DMS114 treated with DMSO at 0.1 percent for 48 hours (cell line): ENCODE results near the gene IGBP1.
"Not testable (repeated sequence)": the region's sequence is repeated elsewhere in the genome, so short reads cannot be mapped to it uniquely, and the experiment has no call there.

ENCODE experiments used
- DNase-seq: peaks from one replicate; lab custom pipeline; 2025; ENCODE audit not compliant: unreplicated experiment; lab: John Stamatoyannopoulos, UW

Gene IGBP1

DNA sequence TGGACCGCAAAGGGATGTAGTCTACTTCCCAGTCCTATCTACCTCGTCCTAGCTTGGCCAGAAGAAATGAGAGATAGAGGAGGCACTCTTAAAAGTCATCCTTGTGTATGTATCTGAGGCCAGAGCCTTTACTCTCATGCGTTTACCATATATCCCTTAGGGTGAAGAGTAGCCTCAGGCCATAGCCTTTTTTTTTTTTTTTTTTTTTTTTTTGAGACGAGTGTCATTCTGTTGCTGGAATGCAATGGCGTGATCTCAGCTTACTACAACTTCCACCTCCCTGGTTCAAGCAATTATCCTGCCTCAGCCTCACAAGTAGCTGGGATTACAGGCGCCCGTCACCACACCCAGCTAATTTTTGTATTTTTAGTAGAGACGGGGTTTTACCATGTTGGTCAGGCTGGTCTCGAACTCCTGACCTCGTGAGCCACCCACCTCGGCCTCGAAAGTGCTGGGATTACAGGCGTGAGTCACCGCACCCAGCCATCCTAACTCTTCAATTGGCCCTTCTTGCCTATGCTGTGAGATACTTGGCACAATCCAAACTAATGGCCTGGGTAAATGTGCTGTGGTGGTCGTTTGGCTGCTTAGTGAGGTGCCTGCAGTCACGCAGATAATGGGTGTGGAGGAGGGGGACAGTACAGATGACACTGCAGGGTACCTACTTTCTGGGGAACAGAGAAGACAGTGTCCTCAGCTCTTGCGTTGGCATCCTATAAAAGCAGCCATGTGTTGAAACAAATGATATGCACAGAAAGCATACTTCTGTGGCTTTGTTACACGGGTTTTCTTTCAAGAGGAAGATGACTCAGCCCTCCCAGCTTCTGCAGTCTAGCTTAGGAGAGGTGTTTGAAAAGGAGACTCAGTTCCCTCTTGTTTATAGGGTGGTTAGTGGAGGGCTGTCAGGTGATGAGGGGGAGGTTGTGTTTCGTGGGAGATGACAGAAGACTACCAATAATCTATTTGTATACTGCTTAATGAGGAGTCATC lies 33.6 kb downstream of the IGBP1 start:
- no peak for DNase-seq

DNA sequence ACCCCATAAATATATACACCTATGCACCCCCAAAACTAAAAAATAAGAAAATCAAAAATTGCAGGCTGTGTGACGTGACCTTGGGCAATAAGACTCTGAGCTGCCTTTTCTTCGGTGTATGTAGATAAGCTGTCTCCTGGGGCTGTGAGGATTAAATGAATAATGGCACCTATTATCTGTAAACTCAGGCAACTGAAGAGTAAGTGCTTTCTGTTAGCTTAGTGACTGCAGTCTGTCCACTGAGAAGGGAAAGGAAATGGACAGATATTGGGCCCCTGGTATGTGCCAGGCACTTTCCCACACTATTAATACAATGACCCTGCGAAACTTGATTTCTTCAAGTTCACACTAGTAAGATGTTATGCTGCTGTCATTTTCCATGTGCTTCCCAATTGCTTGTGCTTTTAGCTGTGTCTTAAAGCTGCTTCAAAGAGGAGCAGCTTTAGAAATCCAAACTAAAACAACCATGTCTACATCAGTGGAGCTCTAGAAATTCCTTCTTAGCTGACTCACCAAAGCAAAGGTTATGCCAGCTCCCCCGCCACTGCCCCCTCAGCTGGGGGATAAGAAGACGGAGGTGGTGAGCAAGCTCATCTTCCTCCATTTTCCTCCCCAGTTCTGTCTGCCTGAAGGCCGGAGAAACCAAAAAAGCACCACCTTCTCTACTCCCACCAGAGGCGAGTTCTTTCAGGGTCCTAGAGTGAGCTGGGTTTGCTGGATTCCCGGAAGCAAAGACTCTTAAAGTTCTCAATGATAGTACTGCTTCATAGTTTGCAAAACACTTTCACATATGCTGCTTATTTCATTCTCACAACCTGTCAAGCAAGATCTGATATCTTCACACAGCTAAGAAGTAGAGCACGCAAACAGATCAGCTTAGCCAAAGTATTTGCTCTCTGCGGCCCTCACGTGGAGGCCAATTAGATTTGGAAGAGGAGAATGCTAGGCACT lies 35.3 kb downstream of the IGBP1 start:
- DNase-seq: no peak

DNA sequence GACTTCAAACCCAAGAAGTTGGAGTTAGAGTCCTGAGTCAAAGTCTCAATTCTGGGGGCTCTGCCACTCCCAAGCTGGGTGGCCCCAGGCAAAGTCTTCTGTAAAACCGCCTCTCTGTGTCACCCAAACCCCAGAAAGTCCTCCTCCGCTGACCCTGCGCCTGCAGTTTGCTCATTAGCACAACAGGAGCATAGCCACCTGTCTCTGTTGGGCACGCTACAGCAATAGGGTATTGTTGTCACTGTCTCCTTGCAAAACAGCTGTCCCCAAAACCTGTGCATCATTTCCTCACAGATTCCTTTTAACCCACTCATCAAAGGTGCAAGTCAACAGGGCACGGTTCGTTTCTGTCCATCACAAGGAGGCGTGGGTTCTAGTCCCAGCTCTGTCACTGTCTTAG lies 36.0 kb downstream of the IGBP1 start:
- no peak for DNase-seq

DNA sequence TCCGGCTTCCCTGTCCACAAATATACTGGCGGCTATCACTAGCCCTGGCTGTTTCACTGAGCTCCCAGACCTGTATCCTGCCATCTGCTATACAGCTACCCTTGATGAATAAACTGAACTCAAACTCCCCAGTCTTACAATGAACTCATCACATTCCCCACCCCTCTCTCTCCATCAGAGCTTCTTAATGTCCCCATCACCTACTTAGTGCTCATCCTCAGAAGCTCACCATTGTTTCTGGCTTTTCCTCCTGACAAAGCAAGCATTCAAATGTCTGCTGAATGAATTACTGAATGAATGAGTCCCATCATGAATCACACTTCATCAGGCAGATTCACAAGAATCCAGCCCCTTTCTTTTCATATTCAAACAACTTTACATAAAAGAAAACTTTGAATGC lies 38.4 kb downstream of the IGBP1 start:
- DNase-seq: no peak

DNA sequence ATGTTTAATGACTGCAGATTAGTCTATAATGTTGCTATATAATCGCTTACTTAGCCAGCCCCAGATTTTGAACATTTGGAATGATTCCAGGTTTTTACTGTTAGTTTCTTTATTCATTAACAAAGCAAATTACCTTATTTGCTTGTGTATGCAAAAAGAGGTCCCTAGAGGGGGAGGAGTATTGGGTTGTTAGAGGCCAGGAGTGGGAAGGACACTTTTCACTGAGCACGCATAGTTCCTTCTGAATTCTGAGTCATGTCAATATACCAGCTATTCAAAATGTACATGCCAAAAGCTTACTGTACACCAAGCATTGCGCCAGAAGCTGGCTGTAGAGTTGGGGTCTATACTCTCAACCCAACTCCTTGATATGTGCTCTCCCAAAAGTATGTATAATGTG lies 39.0 kb downstream of the IGBP1 start:
- DNase-seq: no peak

DNA sequence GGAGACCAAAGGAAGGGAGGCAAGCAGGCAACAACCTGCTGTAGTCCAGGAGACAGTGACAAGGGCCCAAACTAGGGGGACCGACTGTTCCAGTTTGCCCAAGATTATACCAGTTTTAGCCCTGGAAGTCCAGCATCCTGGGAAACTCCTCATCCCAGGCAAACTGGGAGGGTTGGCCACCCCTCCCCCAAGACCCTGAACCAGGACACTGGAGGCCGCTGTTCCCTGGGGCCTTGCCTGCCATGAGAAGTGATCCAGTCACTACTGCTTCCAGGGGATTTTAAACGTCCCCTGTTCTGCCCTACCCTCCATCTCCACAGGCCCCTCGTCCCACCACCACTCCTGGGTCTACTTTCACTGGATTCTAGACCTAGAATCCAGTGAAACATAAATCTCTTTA lies 39.7 kb downstream of the IGBP1 start:
- DNase-seq: no peak

DNA sequence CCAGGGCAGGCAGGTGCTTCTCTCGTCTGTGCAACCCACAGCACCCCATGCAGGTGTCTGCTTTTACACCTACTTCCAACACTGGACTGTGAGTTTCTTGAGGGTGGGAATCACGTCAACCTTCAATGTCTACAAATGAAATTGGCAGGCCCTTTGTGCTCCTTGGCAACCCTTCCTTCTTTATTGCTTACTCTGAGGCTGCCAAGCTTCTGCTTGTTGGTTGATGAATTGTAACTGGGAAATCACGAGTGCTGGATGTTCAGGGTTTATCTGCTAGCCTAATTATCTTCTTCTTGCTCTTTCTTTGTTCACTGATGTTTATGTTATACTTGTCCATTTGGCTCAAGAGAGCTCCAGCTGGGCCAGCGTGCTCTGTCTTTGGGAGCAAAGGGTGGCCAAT lies 41.5 kb downstream of the IGBP1 start:
- no peak for DNase-seq

DNA sequence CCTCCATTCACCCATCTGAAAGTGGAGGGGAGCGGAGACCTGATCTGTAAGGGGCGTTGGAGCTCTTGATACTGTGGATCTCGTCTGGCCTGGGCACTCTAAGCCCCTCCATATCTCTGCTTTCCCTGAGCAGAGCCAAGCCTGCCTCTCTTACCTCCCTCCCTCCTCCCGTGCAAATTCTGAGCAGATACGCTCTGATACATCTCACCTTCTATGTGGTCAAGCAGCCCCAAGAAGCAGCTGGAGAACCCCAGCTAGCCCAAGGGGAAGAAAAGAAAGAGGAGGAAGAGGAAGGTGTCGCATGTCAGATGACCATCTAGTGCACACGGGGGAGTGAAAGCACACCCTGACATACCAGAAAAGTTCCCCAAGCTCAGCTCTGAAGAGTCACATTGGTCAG lies 42.1 kb downstream of the IGBP1 start:
- DNase-seq: no peak

DNA sequence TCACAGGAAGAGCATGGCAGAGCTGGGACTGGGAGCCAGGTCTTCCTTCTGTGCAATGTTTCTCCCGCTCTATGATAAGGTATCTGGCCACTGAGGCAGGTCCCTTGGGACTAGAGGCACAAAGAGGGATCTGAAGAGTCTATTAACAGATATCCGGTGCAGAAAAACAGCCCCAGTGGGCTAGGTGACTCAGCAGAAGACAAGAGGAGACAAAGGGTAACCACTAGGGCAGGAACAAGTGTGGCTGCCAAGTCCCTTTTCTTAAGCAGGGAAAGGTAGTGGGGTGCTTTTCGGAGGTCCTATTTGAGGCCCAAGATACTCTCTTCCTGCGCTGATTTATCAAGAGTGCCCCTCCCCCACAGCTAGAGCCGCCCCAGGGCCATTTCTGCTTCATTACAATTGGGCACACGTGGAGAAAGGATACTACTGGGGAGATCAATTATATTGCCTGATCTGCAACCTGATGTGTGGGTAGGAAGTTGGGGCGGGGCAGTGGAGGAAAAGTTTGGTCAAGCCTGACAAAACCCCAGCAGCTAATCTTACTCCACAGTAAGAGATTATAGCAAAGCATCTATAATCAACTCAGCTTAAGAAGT lies 43.8 kb downstream of the IGBP1 start, which contains the start of gene DGAT2L6:
TSS of gene DGAT2L6 (plus strand) at position 546 of the 596 bp plus-strand sequence. CDS start 100 bp downstream, outside the sequence.
- DNase-seq: no peak

DNA sequence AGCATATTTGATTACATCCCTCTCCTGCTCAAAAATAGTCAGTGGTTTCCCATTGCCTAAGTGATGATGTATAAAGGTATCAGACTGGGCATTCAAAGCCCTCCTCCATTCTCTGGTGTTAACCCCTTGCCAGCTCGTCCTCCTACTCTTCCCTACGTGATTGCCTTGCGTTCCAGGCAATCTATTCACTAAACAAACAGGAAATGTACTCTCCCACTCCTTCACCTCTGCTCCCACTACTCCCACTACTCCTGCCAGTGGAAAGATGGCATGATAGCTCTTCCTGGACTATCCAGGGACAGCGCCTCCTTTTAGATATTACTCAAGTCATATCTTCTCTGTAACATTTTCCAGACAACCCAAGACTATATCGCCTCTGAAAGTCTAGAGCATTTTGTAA lies 49.8 kb downstream of the IGBP1 start:
- no peak for DNase-seq

DNA sequence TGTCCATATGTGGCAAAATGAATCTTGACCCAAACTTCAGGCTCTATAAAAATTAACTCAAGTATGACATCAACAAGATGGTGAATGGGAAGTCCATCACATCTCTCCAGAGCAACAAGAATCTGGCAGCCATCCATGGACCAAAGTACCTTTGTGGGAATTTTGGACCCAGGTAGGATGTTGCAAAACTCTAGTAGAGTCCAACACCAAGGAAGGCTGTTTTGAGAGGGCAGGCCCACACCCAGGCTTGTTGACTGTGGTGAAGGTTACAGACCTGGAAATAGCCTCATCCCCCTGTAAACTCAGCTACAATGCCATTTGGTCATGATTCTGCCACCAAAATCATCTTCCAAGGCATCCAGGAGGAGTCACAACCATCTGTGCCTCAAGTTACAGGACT lies 57.0 kb downstream of the IGBP1 start:
- DNase-seq: no peak

DNA sequence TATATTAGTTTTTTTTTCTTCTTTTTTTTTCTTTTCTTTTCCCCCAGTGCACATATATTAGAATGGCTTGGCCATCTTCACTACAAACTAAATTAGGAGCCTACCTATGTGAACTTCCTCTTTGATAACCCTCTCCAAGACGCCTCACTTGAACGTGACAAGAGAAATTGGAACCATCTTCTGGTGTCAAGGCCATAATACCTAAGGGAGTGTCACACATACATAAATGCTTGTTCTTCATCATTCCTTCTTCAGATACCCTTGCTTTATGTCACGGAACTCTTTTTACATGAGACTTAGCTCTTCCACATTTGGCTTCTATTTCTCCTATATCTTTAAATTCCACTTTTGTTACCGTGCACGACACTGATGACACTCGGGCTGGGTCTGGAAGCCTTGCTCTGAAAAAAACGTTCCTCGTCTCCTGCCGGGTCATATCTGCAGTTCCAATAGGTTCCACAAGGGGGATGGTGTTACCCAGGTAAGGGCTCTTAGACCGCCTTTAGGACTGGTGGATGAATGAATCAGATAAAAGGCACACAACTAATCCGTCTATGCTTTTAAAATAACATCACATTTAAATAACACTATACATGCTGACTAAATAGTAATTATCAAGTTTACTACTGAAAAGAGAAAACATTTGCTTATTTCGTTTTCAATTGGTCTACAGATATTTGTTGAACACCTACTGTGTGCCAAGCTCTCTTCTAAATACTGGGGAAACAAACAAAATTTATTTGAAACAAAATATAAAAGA lies 63.9 kb downstream of the IGBP1 start:
- DNase-seq: peak; percentile 4

DNA sequence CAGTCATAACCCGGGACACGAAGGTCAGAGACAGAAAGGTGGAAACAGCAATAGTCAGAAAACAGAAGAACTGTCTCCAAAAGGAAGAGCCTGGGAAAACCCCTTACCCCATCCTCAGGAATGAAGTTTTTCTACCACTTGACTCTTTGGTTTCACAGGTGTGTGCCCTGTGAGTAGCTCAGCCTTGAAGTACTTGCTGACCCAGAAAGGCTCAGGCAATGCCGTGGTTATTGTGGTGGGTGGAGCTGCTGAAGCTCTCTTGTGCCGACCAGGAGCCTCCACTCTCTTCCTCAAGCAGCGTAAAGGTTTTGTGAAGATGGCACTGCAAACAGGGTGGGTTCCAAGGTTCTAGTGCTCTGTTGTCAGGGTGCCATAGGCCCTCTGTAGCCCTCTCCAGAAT lies 68.5 kb downstream of the IGBP1 start:
- no peak for DNase-seq

DNA sequence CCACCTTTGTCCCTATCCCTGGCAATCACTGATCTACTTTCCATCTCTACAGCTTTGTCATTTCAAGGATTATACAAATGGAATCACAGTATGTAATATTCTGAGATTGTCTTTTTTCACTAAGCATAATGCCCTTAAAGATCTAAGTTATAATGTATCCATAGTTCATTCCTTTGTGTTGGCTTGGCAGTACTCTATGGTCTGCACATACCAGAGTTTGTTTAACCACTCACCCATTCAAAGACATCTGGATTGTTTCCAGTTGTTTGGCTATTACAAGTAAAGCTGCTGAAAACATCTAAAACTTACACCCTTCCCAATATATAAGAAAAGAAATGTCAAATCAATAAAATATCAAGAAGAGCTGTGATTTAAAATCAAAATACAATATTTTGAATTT lies 75.2 kb downstream of the IGBP1 start:
- no peak for DNase-seq

DNA sequence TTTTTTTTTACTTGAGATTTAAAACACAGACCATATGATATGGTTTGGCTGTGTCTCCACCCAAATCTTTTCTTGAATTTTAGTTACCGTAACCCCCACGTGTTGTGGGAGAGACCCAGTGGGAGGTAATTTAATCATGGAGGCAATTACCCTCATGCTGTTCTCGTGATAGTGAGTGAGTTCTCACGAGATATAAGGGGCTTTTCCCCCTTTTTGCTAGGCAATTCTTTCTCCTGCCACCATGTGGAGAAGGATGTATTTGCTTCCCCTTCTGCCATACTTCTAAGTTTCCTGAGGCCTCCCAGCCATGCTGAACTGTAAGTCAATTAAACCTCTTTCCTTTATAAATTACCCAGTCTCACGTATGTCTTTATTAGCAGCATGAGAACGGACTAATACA lies 76.3 kb downstream of the IGBP1 start:
- DNase-seq: not testable (repeated sequence)
